ENCODE data around the gene IL11.

IL11 gene

GRCh38 chr19:55391702-55392615 is 21.7 kb upstream of the IL11 start:
- TF ChIP-seq CTCF (IDR thresholded peaks at IDR 0.05; ENCODE audit: insufficient read depth, low read length, poor library complexity, severe bottlenecking): no peak
- Histone ChIP-seq H3K4me3 (replicated peaks; ENCODE audit: low read depth, low read length) (no peak overlapping the region), H3K36me3 (ENCODE audit: control insufficient read depth, insufficient read depth, low read length) (peaks cover 37% of the 10 kb centered on the region), H3K27me3 (replicated peaks; ENCODE audit: control insufficient read depth, insufficient read depth, low read length) (no peaks in the 10 kb centered on the region)
- no peak for DNase-seq (ENCODE audit: extremely low read depth, insufficient read length)

- peaks cover 40% of the 10 kb centered on the region for H3K36me3 ChIP-seq (ENCODE audit: control insufficient read depth, insufficient read depth, low read length)
- no peak for DNase-seq (ENCODE audit: extremely low read depth, insufficient read length)
- H3K4me3 ChIP-seq (replicated peaks; ENCODE audit: low read depth, low read length): no peak overlapping the region
- TF ChIP-seq CTCF (IDR thresholded peaks at IDR 0.05; ENCODE audit: insufficient read depth, low read length, poor library complexity, severe bottlenecking): no peak
- H3K27me3 ChIP-seq (replicated peaks; ENCODE audit: control insufficient read depth, insufficient read depth, low read length): no peaks in the 10 kb centered on the region
Observed at GRCh38 chr19:55391191-55391670, 21.0 kb upstream of the IL11 start.

GRCh38 chr19:55390461-55390880 is 20.2 kb upstream of the IL11 start:
- no peak for DNase-seq (ENCODE audit: extremely low read depth, insufficient read length)
- TF ChIP-seq CTCF (IDR thresholded peaks at IDR 0.05; ENCODE audit: insufficient read depth, low read length, poor library complexity, severe bottlenecking): no peak
- Histone ChIP-seq H3K4me3 (replicated peaks; ENCODE audit: low read depth, low read length) (no peak overlapping the region), H3K36me3 (ENCODE audit: control insufficient read depth, insufficient read depth, low read length) (peaks cover 40% of the 10 kb centered on the region), H3K27me3 (replicated peaks; ENCODE audit: control insufficient read depth, insufficient read depth, low read length) (no peaks in the 10 kb centered on the region)

- no peak for DNase-seq (ENCODE audit: extremely low read depth, insufficient read length)
- no peaks in the 10 kb centered on the region for H3K27me3 ChIP-seq (replicated peaks; ENCODE audit: control insufficient read depth, insufficient read depth, low read length)
- TF ChIP-seq CTCF (IDR thresholded peaks at IDR 0.05; ENCODE audit: insufficient read depth, low read length, poor library complexity, severe bottlenecking): no peak
- H3K4me3 ChIP-seq (replicated peaks; ENCODE audit: low read depth, low read length): no peak overlapping the region
- peaks cover 40% of the 10 kb centered on the region for H3K36me3 ChIP-seq (ENCODE audit: control insufficient read depth, insufficient read depth, low read length)
Observed at GRCh38 chr19:55389386-55390317, 19.4 kb upstream of the IL11 start.

- peaks cover 40% of the 10 kb centered on the region for H3K36me3 ChIP-seq (ENCODE audit: control insufficient read depth, insufficient read depth, low read length)
- no peak for TF ChIP-seq CTCF (IDR thresholded peaks at IDR 0.05; ENCODE audit: insufficient read depth, low read length, poor library complexity, severe bottlenecking)
- no peaks in the 10 kb centered on the region for H3K27me3 ChIP-seq (replicated peaks; ENCODE audit: control insufficient read depth, insufficient read depth, low read length)
Observed at GRCh38 chr19:55387736-55388497, 17.7 kb upstream of the IL11 start.

More at GRCh38 chr19:55387736-55388497, 17.7 kb upstream of the IL11 start:
- peak overlapping the region; percentile 90 for H3K4me3 ChIP-seq (replicated peaks; ENCODE audit: low read depth, low read length)
- no peak for DNase-seq (ENCODE audit: extremely low read depth, insufficient read length)
